ENCODE results near the gene STEAP4. TPM values are rescaled to one million over a fixed set of nuclear protein-coding genes. Genes with fewer than 3 reads are reported as not detected.

Gene STEAP4
- total and polyA plus RNA-seq, 2 experiments from 2014 or later = not detected

DNA sequence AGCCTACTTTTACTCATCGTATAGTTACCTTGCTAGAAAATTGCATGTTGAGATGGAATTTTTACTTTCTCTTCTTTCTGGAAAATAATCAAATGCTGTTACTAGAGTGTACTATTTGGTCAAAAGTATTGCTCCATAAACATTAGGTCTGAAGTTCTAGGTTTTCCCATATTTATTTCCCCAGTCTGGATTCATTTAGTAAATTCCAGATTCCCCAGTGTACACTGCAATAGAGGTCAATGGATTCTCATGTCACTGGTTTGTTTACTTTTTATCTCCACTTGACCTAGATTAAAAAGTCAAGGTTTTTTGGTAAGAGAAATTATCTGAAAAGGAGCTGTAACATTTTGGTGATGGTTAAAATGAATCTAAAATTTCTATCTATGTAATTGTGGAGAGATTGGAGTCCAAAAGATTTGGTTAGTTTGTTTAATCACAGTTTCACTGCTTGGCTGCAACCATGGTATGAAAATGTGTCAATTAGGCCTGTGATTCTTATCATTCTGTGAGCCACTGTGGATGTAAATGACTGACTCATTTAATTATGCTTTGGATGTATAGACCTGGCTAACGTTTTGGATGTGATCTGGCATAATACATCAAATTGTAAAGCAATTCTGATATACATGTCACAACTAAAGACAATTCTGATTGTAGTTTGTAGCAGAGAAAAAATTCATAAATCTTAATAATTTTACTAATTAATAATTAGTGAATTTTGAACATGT is 32.7 kb upstream of the STEAP4 start:
- in situ Hi-C loops (cut with MboI) = no loop called here
- peaks cover 4% of the 10 kb centered on the region; the same call in 1 of the 2 replicates for H3K27me3 ChIP-seq (replicated peaks; ENCODE audit: insufficient read depth)
- no peak overlapping the region for H3K4me2 ChIP-seq (ENCODE audit: unreplicated experiment)
- H3K36me3 ChIP-seq (ENCODE audit: low read depth) = no peaks in the 10 kb centered on the region
- DNase-seq = no peak
- no peak overlapping the region for H2AFZ ChIP-seq
- no peak overlapping the region for H3K4me3 ChIP-seq
- no peaks in the 10 kb centered on the region for H3K9me3 ChIP-seq (ENCODE audit: low read depth)
- no peaks in the 10 kb centered on the region for H3F3A ChIP-seq (ENCODE audit: insufficient read depth)
- H3K4me1 ChIP-seq (ENCODE audit: insufficient read depth) = peaks cover 3% of the 10 kb centered on the region; the same call in 1 of the 2 replicates
- H3K9ac ChIP-seq = no peak overlapping the region
- no peaks in the 10 kb centered on the region for H3K79me2 ChIP-seq (ENCODE audit: insufficient read depth)
- H3K9me2 ChIP-seq (ENCODE audit: insufficient read depth) = no peaks in the 10 kb centered on the region
- 60 to 63% methylated on average over 2 of the region's 2 CpGs for WGBS, 2 experiments (ENCODE audit: low coverage in 1 of 2, low lambda C conversion rate in 2 of 2, missing lambda C conversion rate in 2 of 2)
- TF ChIP-seq EZH2phosphoT487 (IDR thresholded peaks at IDR 0.05; ENCODE audit: insufficient read depth, low read depth) (no peak), EZH2 (IDR thresholded peaks at IDR 0.05; ENCODE audit: insufficient read depth, poor library complexity, severe bottlenecking) (no peak)
- H4K20me1 ChIP-seq (ENCODE audit: insufficient read depth) = no peaks in the 10 kb centered on the region
- no peak overlapping the region for H3K27ac ChIP-seq

DNA sequence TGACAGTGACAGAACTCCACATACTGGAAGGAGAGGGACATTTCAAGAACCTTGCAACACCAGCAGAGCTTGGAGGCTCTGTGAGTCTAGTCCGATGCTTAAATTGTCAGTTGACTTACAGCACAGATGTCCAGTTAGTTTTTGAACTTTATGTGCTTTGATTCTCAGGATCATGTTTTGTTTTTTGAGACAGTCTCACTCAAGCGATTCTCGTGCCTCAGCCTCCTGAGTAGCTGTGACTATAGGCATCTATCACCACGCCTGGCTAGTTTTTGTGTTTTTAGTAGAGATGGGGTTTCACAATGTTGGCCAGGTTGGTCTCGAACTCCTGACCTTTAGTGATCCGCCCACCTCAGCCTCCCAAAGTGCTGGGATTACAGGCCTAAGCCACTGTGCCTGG is 31.8 kb upstream of the STEAP4 start:
- Histone ChIP-seq H3K9ac (no peak overlapping the region), H3K4me3 (no peak overlapping the region), H3K9me2 (ENCODE audit: insufficient read depth) (no peaks in the 10 kb centered on the region), H3K4me2 (ENCODE audit: unreplicated experiment) (no peak overlapping the region), H3K9me3 (ENCODE audit: low read depth) (no peaks in the 10 kb centered on the region), H3F3A (ENCODE audit: insufficient read depth) (no peaks in the 10 kb centered on the region), H3K79me2 (ENCODE audit: insufficient read depth) (no peaks in the 10 kb centered on the region), H3K4me1 (ENCODE audit: insufficient read depth) (peaks cover 3% of the 10 kb centered on the region; the same call in 1 of the 2 replicates), H3K27me3 (replicated peaks; ENCODE audit: insufficient read depth) (peaks cover 5% of the 10 kb centered on the region; the same call in 1 of the 2 replicates), H3K36me3 (ENCODE audit: low read depth) (no peaks in the 10 kb centered on the region), H4K20me1 (ENCODE audit: insufficient read depth) (no peaks in the 10 kb centered on the region), H2AFZ (no peak overlapping the region), H3K27ac (no peak overlapping the region)
- WGBS, 2 experiments (ENCODE audit: low coverage in 1 of 2, low lambda C conversion rate in 2 of 2, missing lambda C conversion rate in 2 of 2) = 89 to 92% methylated on average over 6 of the region's 6 CpGs
- TF ChIP-seq EZH2phosphoT487 (IDR thresholded peaks at IDR 0.05; ENCODE audit: insufficient read depth, low read depth) (no peak), EZH2 (IDR thresholded peaks at IDR 0.05; ENCODE audit: insufficient read depth, poor library complexity, severe bottlenecking) (no peak)
- in situ Hi-C loops (cut with MboI) = no loop called here
- no peak for DNase-seq

DNA sequence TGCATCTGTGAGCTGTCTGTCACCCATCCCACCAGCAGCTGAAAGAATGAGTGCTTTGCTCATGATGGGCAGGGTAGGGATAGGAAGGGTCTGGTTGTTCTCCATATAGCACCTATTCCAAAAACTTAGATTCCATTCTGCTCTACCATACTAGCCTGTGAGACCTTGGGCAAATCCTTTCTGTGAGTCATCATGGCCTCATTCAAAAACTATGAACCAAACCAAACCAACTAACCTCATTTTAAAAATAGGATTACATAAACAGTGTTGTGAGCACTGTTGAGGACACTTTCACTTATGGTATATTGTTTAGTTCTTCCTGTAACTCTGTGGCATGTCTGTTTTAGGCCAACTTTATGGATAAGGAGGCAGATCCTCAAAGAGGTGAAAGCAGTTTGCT is 30.9 kb upstream of the STEAP4 start:
- no peak overlapping the region for H3K4me2 ChIP-seq (ENCODE audit: unreplicated experiment)
- peak; percentile 63 for DNase-seq

GRCh38 chr7:88331322-88331721 is 24.6 kb upstream of the STEAP4 start:
- no peak overlapping the region for H3K4me2 ChIP-seq (ENCODE audit: unreplicated experiment)
- H3F3A ChIP-seq (ENCODE audit: insufficient read depth) = no peaks in the 10 kb centered on the region
- H3K4me3 ChIP-seq = no peak overlapping the region
- H3K9me2 ChIP-seq (ENCODE audit: insufficient read depth) = no peaks in the 10 kb centered on the region
- no peaks in the 10 kb centered on the region for H4K20me1 ChIP-seq (ENCODE audit: insufficient read depth)
- peak; percentile 33 for DNase-seq
- TF ChIP-seq EZH2 (IDR thresholded peaks at IDR 0.05; ENCODE audit: insufficient read depth, poor library complexity, severe bottlenecking) (no peak), EZH2phosphoT487 (IDR thresholded peaks at IDR 0.05; ENCODE audit: insufficient read depth, low read depth) (no peak)
- H3K9ac ChIP-seq = no peak overlapping the region
- H3K36me3 ChIP-seq (ENCODE audit: low read depth) = no peaks in the 10 kb centered on the region
- no peak overlapping the region for H3K27ac ChIP-seq
- in situ Hi-C loops (cut with MboI) = no loop called here
- H2AFZ ChIP-seq = no peak overlapping the region
- no peaks in the 10 kb centered on the region for H3K4me1 ChIP-seq (ENCODE audit: insufficient read depth)
- H3K79me2 ChIP-seq (ENCODE audit: insufficient read depth) = no peaks in the 10 kb centered on the region
- no peaks in the 10 kb centered on the region for H3K9me3 ChIP-seq (ENCODE audit: low read depth)
- peaks cover 5% of the 10 kb centered on the region; the same call in 1 of the 2 replicates for H3K27me3 ChIP-seq (replicated peaks; ENCODE audit: insufficient read depth)

More for the DNA sequence above, 30.9 kb upstream of the STEAP4 start:
- H4K20me1 ChIP-seq (ENCODE audit: insufficient read depth) = no peaks in the 10 kb centered on the region
- in situ Hi-C loops (cut with MboI) = no loop called here
- no peaks in the 10 kb centered on the region for H3K79me2 ChIP-seq (ENCODE audit: insufficient read depth)
- no peak overlapping the region for H2AFZ ChIP-seq
- no peak overlapping the region for H3K27ac ChIP-seq
- peaks cover 5% of the 10 kb centered on the region; the same call in 1 of the 2 replicates for H3K27me3 ChIP-seq (replicated peaks; ENCODE audit: insufficient read depth)
- no peak overlapping the region for H3K4me3 ChIP-seq
- TF ChIP-seq EZH2phosphoT487 (IDR thresholded peaks at IDR 0.05; ENCODE audit: insufficient read depth, low read depth) = no peak
- TF ChIP-seq EZH2 (IDR thresholded peaks at IDR 0.05; ENCODE audit: insufficient read depth, poor library complexity, severe bottlenecking) = no peak
- no peak overlapping the region for H3K9ac ChIP-seq
- H3K4me1 ChIP-seq (ENCODE audit: insufficient read depth) = peaks cover 3% of the 10 kb centered on the region; the same call in 1 of the 2 replicates
- H3K36me3 ChIP-seq (ENCODE audit: low read depth) = no peaks in the 10 kb centered on the region
- H3F3A ChIP-seq (ENCODE audit: insufficient read depth) = no peaks in the 10 kb centered on the region
- H3K9me3 ChIP-seq (ENCODE audit: low read depth) = no peaks in the 10 kb centered on the region
- H3K9me2 ChIP-seq (ENCODE audit: insufficient read depth) = no peaks in the 10 kb centered on the region
